Measurements from ENCODE around the gene TFEC.

GRCh38 chr7:116037401-116037800, 6.8 kb upstream of the TFEC start:
- TF ChIP-seq POLR2A (IDR thresholded peaks at IDR 0.05; ENCODE audit: low read depth, low read length), result no peak
- TF ChIP-seq POLR2AphosphoS5 (IDR thresholded peaks at IDR 0.05; ENCODE audit: low read depth, low read length), result no peak

Data from GM12892 (cell line).